Activated CD8-positive, alpha-beta T cell treated with anti-CD3 and anti-CD28 coated beads for 36 hours (primary cell): Measurements from ENCODE around the gene BCKDHA. TPM values are rescaled to one million over a fixed set of nuclear protein-coding genes. Genes with fewer than 3 reads are reported as not detected.

Source experiments
- ATAC-seq: fragments of 200-7000 bp; cut with Tn5 transposase; one replicate; pipeline ENCODE4 v1.10.0; 2021; ENCODE audit warnings: mild to moderate bottlenecking, moderate library complexity
- CTCF ChIA-PET: fragments of 350-600 bp; sonication (Branson Sonifier 250); formaldehyde crosslinking; loops from one replicate; lab custom pipeline; 2021; ENCODE audit warnings: antibody characterized with exemption; lab: Charles Lee
- POLR2A ChIA-PET: fragments of 350-600 bp; sonication (Branson Sonifier 250); formaldehyde crosslinking; loops from one replicate; lab custom pipeline; 2021; ENCODE audit warnings: antibody characterized with exemption; lab: Charles Lee
- DNase-seq: peaks from one replicate; pipeline ENCODE4 v3.0.0-alpha.2; 2020
- H3K27ac Mint-ChIP-seq: one replicate; pipeline ENCODE4 v1.8.0; 2021; ENCODE audit warnings: mild to moderate bottlenecking, mixed read lengths
- H3K27me3 Mint-ChIP-seq: one replicate; pipeline ENCODE4 v1.8.0; 2021; ENCODE audit warnings: mixed read lengths
- H3K36me3 Mint-ChIP-seq: one replicate; pipeline ENCODE4 v1.8.0; 2021; ENCODE audit warnings: low read depth, mixed read lengths
- H3K4me1 Mint-ChIP-seq: one replicate; pipeline ENCODE4 v1.8.0; 2021; ENCODE audit warnings: low read depth, mixed read lengths
- H3K4me3 Mint-ChIP-seq: one replicate; pipeline ENCODE4 v1.8.0; 2021; ENCODE audit warnings: mild to moderate bottlenecking, moderate library complexity, mixed read lengths
- H3K9me3 Mint-ChIP-seq: one replicate; pipeline ENCODE4 v1.8.0; 2021; ENCODE audit warnings: mixed read lengths
- intact Hi-C: fragments of 100-400 bp; cut with micrococcal nuclease; formaldehyde crosslinking; loops from one replicate; pipeline ENCODE4 v1.10.0; 2022
- total RNA-seq, 2 experiments: library from RNA; stranded (reverse); gene quantifications; one replicate each; pipeline ENCODE4 v1.2.3, GENCODE V29; 2021
- TF ChIP-seq, protein P1 (sequence below): fragments of 200-600 bp; IDR thresholded peaks from one replicate; pipeline ENCODE4 v1.8.0; 2022; ENCODE audit warnings: antibody characterized with exemption, mild to moderate bottlenecking

Gene BCKDHA
- total RNA-seq, 2 experiments from 2014 or later = 32.3 to 36.9 TPM

DNA sequence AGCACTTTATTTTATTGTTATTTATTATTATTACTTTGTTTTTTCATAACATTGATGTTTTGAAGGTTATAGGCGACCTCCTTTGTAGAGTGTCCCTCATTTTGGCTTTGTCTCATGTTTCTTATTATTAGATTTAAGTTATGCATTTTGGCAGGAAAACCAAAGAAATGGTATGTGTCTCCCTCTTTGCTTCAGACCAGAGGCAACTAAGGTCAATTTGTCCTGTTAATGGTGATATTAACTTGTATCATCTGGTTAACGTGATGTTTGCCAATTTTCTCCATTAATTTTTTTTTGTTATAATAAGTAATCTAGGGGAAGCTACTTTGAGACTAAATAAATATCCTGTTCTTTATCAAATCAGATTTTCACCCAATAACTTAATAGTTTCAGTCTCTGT, 25.1 kb upstream of the BCKDHA start:
- POLR2A ChIA-PET = interaction anchor here (0.7 kb wide), 1 partner anchor 593 kb away, joined by 3 read pairs; no protein-coding TSS in a partner anchor
- Mint-ChIP-seq H3K27ac (no peak overlapping the region), H3K27me3 (no peaks in the 10 kb centered on the region), H3K36me3 (peaks cover 2% of the 10 kb centered on the region), H3K4me3 (no peak overlapping the region), H3K4me1 (peaks cover 17% of the 10 kb centered on the region), H3K9me3 (no peaks in the 10 kb centered on the region)
- CTCF ChIA-PET = interaction anchor here (1.2 to 1.5 kb wide), 3 partner anchors 9 to 198 kb away, joined by 3 to 5 read pairs (median 3); partner anchors contain the start of gene B9D2
- TF ChIP-seq, protein P1, sequence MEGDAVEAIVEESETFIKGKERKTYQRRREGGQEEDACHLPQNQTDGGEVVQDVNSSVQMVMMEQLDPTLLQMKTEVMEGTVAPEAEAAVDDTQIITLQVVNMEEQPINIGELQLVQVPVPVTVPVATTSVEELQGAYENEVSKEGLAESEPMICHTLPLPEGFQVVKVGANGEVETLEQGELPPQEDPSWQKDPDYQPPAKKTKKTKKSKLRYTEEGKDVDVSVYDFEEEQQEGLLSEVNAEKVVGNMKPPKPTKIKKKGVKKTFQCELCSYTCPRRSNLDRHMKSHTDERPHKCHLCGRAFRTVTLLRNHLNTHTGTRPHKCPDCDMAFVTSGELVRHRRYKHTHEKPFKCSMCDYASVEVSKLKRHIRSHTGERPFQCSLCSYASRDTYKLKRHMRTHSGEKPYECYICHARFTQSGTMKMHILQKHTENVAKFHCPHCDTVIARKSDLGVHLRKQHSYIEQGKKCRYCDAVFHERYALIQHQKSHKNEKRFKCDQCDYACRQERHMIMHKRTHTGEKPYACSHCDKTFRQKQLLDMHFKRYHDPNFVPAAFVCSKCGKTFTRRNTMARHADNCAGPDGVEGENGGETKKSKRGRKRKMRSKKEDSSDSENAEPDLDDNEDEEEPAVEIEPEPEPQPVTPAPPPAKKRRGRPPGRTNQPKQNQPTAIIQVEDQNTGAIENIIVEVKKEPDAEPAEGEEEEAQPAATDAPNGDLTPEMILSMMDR = no peak
- no peak for DNase-seq
- ATAC-seq = no peak
- intact Hi-C loops = no loop called here

DNA sequence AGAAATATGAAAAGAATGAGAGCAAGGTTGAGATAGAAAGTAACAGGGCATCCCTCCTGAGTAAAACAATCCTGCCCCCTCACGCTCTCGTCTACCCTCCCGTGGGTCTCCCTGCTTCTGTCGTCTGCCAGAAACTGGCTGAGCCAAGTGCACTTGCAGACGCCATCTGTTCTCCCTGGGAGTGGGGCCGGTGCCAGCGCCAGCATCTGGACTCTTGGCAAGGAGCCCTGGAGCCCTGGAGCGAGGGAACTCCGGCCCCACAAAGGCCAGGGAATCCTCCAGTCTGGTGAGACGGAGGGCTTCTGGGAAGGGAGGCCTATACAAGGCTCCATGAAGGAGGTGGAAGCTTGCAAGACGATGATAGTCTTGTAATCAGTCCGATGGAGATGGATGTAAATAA, 23.6 kb upstream of the BCKDHA start:
- ATAC-seq = no peak

DNA sequence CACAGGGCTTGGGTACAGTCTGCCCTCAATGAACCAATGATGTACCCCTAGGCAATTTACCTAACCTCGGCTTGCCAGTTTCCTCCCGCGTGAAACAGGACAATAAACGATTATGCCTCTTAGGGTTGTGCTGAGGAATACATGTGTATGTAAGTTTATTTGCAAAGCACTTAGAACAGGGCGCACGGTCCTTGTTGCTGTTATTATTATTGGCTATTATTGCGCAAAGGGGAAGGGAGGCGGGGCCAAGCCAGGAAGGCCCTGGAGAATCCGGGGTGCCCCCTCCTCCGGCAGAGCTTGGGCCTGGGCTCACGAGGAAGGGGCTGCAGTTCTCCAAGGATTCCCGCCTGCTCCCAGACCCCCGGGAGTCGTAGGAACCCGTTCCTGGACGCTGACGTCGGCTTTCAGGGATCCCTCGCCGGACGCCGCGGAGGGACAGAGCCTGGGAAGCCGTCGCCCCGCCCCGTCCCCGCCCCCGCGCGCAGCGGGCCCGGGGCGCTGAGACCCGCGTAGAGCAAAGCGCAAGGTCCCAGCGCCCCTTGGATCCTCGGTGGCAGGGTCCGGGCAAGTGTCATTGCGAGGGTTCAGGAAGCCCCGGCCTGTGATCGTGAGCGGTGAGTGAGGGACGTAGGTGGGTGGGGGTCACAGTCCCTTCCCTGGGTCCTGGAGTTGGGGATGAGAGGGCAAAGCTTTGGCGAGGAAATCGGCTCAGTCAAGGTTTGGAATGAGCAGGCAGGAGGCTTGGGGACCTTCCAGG, 21.2 kb upstream of the BCKDHA start, which contains the start of gene TMEM91:
TMEM91 (plus strand) TSS at position 293 of the 757 bp plus-strand sequence. CDS start 1,777 bp downstream, outside the sequence.
- H3K27me3 Mint-ChIP-seq = no peaks in the 10 kb centered on the region
- no peaks in the 10 kb centered on the region for H3K9me3 Mint-ChIP-seq
- peaks cover 22% of the 10 kb centered on the region for H3K4me1 Mint-ChIP-seq
- DNase-seq = no peak
- peak within 1 kb of the TSS; percentile 60 for H3K4me3 Mint-ChIP-seq
- intact Hi-C loops = no loop called here
- TF ChIP-seq, protein P1 = no peak
- ChIA-PET CTCF (interaction anchor here (1.1 kb wide), 1 partner anchor 13 kb away, joined by 4 read pairs; the partner anchor contains the start of gene B9D2), POLR2A (interaction anchor here (0.7 to 3.2 kb wide), 3 partner anchors 10 to 59 kb away, joined by 3 to 11 read pairs (median 6); partner anchors contain the start of gene TGFB1)
- peak; percentile 28 for ATAC-seq
- peaks cover 2% of the 10 kb centered on the region for H3K36me3 Mint-ChIP-seq
- peak within 1 kb of the TSS; percentile 20 for H3K27ac Mint-ChIP-seq

More for the DNA sequence above, 23.6 kb upstream of the BCKDHA start:
- H3K9me3 Mint-ChIP-seq = no peaks in the 10 kb centered on the region
- H3K27ac Mint-ChIP-seq = no peak overlapping the region
- TF ChIP-seq, protein P1 = no peak
- ChIA-PET POLR2A (no interaction called here), CTCF (no interaction called here)
- no peak for DNase-seq
- no peak overlapping the region for H3K4me3 Mint-ChIP-seq
- intact Hi-C loops = no loop called here
- peaks cover 22% of the 10 kb centered on the region for H3K4me1 Mint-ChIP-seq
- peaks cover 2% of the 10 kb centered on the region for H3K36me3 Mint-ChIP-seq
- no peaks in the 10 kb centered on the region for H3K27me3 Mint-ChIP-seq

DNA sequence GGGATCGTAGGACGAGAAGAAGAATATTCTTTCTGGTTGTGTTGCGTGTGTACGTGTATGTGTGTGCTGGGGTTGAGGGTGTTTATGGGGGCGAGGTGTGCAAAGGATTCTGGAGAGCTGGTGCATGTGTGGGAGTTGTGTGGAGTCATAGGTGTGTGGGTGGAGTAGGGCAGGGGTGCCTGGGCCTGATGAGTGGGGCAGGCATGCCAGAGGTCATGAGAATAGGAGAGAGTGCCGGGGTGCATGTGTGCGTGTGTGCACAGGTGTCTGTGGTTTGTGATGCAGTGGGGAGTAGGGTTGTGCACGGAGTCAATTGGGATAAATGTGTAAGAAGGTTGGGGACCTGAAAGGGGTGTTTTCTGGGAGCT, 20.6 kb upstream of the BCKDHA start:
- DNase-seq = peak; percentile 64
- Mint-ChIP-seq H3K27me3 (no peaks in the 10 kb centered on the region), H3K4me3 (peak overlapping the region; percentile 60), H3K27ac (peak overlapping the region; percentile 20), H3K4me1 (peaks cover 22% of the 10 kb centered on the region), H3K36me3 (peaks cover 2% of the 10 kb centered on the region), H3K9me3 (no peaks in the 10 kb centered on the region)
- ChIA-PET CTCF (interaction anchor here (1.1 kb wide), 1 partner anchor 13 kb away, joined by 4 read pairs; the partner anchor contains the start of gene B9D2), POLR2A (interaction anchor here (2.1 to 3.2 kb wide), 2 partner anchors 10 to 24 kb away, joined by 6 to 11 read pairs; partner anchors contain the start of gene TGFB1)
- peak; percentile 57 for ATAC-seq
- TF ChIP-seq, protein P1 = no peak
- intact Hi-C loops = no loop called here
